IMR-90 (cell line): ENCODE data around the gene KCNN3.

ENCODE experiments used
- BHLHE40 ChIP-seq: fragments of 150-350 bp; IDR thresholded peaks from 2 replicates; pipeline ENCODE4 v1.6.1; 2016; ENCODE audit warnings: mild to moderate bottlenecking, low read depth, low read length
- CEBPB ChIP-seq: IDR thresholded peaks from 2 replicates; pipeline ENCODE4 v1.6.1; 2012; ENCODE audit warnings: low read depth, low read length, improper control_type of control experiment
- CTCF ChIP-seq: conservative IDR thresholded peaks from 2 replicates; pipeline ENCODE4 v1.5.1; 2012; ENCODE audit warnings: mild to moderate bottlenecking, low read depth, low read length, improper control_type of control experiment
- ELK1 ChIP-seq: fragments of 150-350 bp; IDR thresholded peaks from 2 replicates; pipeline ENCODE4 v1.6.1; 2016; ENCODE audit warnings: low read depth, mild to moderate bottlenecking, low read length, moderate library complexity, borderline replicate concordance
- MAZ ChIP-seq: IDR thresholded peaks from 2 replicates; pipeline ENCODE4 v1.6.1; 2012; ENCODE audit warnings: low read depth, mild to moderate bottlenecking, low read length, improper control_type of control experiment, moderate library complexity, borderline replicate concordance
- POLR2A ChIP-seq: IDR thresholded peaks from 2 replicates; pipeline ENCODE4 v1.6.1; 2012; ENCODE audit warnings: mild to moderate bottlenecking, low read depth, low read length
- RAD21 ChIP-seq: IDR thresholded peaks from 2 replicates; pipeline ENCODE4 v1.6.1; 2012; ENCODE audit warnings: low read length, improper control_type of control experiment
- RCOR1 ChIP-seq: IDR thresholded peaks from 2 replicates; pipeline ENCODE4 v1.6.1; 2012; ENCODE audit warnings: mild to moderate bottlenecking, low read length, improper control_type of control experiment; ENCODE audit not compliant: insufficient replicate concordance
- RFX5 ChIP-seq: IDR thresholded peaks from 2 replicates; pipeline ENCODE4 v1.8.0; 2012; ENCODE audit warnings: low read depth, mild to moderate bottlenecking, low read length, moderate library complexity
- SMC3 ChIP-seq: fragments of 150-350 bp; IDR thresholded peaks from 2 replicates; pipeline ENCODE4 v1.6.1; 2016; ENCODE audit warnings: low read depth, mild to moderate bottlenecking, antibody characterized with exemption, low read length, moderate library complexity
- USF2 ChIP-seq: fragments of 150-350 bp; IDR thresholded peaks from 2 replicates; pipeline ENCODE4 v1.6.1; 2017; ENCODE audit warnings: mild to moderate bottlenecking, antibody characterized with exemption, low read length, low read depth

GRCh38 chr1:154812877-154813276, 57.2 kb downstream of the KCNN3 start:
- TF ChIP-seq BHLHE40 (no peak), CTCF (no peak), USF2 (no peak), POLR2A (no peak), SMC3 (no peak), RFX5 (no peak), CEBPB (no peak), RAD21 (no peak), ELK1 (no peak), MAZ (no peak), RCOR1 (no peak)
